K562 (cell line): ENCODE data around the gene CPSF4. TPM values are rescaled to one million over a fixed set of nuclear protein-coding genes. Genes with fewer than 3 reads are reported as not detected.

Experiments
- CBX1 ChIP-seq: sonication (generic); IDR thresholded peaks from 2 replicates; pipeline ENCODE4 v1.6.1; 2016; ENCODE audit warnings: antibody characterized with exemption, low read depth, mild to moderate bottlenecking
- CREB5 ChIP-seq: fragments of 250-450 bp; sonication (Bioruptor Pico); IDR thresholded peaks from 2 replicates; pipeline ENCODE4 v1.5.0; 2020; ENCODE audit warnings: mild to moderate bottlenecking
- DACH1 ChIP-seq: fragments of 450-650 bp; IDR thresholded peaks from 2 replicates; pipeline ENCODE4 v1.6.1; 2018; ENCODE audit not compliant: partially characterized antibody
- FOSL1 ChIP-seq: fragments of 200-800 bp; sonication (Bioruptor generic); conservative IDR thresholded peaks from 2 replicates; pipeline ENCODE4 v1.6.1; 2016; ENCODE audit warnings: missing genetic modification characterization, missing compliant biosample characterization
- HDAC8 ChIP-seq: fragments of 450-650 bp; IDR thresholded peaks from 2 replicates; pipeline ENCODE4 v1.6.1; 2016; ENCODE audit warnings: mild to moderate bottlenecking, missing genetic modification characterization, moderate library complexity, missing compliant biosample characterization
- HIVEP1 ChIP-seq: fragments of 250-450 bp; sonication (Bioruptor Pico); IDR thresholded peaks from 2 replicates; pipeline ENCODE4 v1.4.0; 2020; ENCODE audit warnings: mild to moderate bottlenecking
- ILF3 ChIP-seq: fragments of 450-650 bp; IDR thresholded peaks from 2 replicates; pipeline ENCODE4 v1.6.1; 2018; ENCODE audit warnings: antibody characterized with exemption, mild to moderate bottlenecking, moderate library complexity, borderline replicate concordance
- ILK ChIP-seq: fragments of 450-650 bp; IDR thresholded peaks from 2 replicates; pipeline ENCODE4 v1.6.1; 2016; ENCODE audit warnings: missing genetic modification characterization, low read depth, mild to moderate bottlenecking, missing compliant biosample characterization, moderate library complexity, borderline replicate concordance
- NCOA2 ChIP-seq, 2 experiments: fragments of 450-650 bp; IDR thresholded peaks; 2 replicates each; pipeline ENCODE4 v1.6.1; 2018; ENCODE audit warnings: mild to moderate bottlenecking in 2 of 2, moderate library complexity in 1 of 2; ENCODE audit not compliant: partially characterized antibody in 2 of 2
- OTX1 ChIP-seq: fragments of 450-650 bp; formaldehyde crosslinking; IDR thresholded peaks from 2 replicates; pipeline ENCODE4 v1.4.0; 2022; ENCODE audit warnings: mild to moderate bottlenecking
- PCBP1 ChIP-seq: fragments of 200-400 bp; formaldehyde crosslinking; IDR thresholded peaks from 2 replicates; pipeline ENCODE4 v1.6.1; 2018; ENCODE audit warnings: mild to moderate bottlenecking, low read depth, low read length; ENCODE audit not compliant: poor library complexity, severe bottlenecking
- RBFOX2 ChIP-seq: fragments of 200-400 bp; formaldehyde crosslinking; IDR thresholded peaks from 2 replicates; pipeline ENCODE4 v1.6.1; 2017; ENCODE audit warnings: low read depth, mild to moderate bottlenecking, low read length, moderate library complexity
- TGIF2 ChIP-seq: sonication (generic); formaldehyde crosslinking; IDR thresholded peaks from 2 replicates; pipeline ENCODE4 v1.8.1; 2022; ENCODE audit warnings: mild to moderate bottlenecking, missing genetic modification reagents, moderate library complexity
- ZEB2 ChIP-seq: fragments of 450-650 bp; IDR thresholded peaks from 2 replicates; pipeline ENCODE4 v1.6.1; 2016
- ZFPM2 ChIP-seq: fragments of 250-450 bp; sonication (Bioruptor Pico); IDR thresholded peaks from 2 replicates; pipeline ENCODE4 v1.5.1; 2022; ENCODE audit warnings: mild to moderate bottlenecking
- ZNF175 ChIP-seq: fragments of 200-800 bp; sonication (Bioruptor generic); IDR thresholded peaks from 2 replicates; pipeline ENCODE4 v1.6.1; 2016; ENCODE audit warnings: low read depth, mild to moderate bottlenecking, missing genetic modification characterization, missing compliant biosample characterization
- ZNF24 ChIP-seq: fragments of 450-650 bp; IDR thresholded peaks from 2 replicates; pipeline ENCODE4 v1.6.1; 2016
- polyA plus RNA-seq, 8 experiments: library from polyadenylated mRNA; depleted of rRNA in 4 of 8; stranded (reverse) in 5 of 8; unstranded in 3 of 8; fragments of >200 nt; fragmentation: Nextera tagmentation in 2 of 8; fragmentation: Illumina TruSeq in 1 of 8; extraction: Ambion mirVana in 2 of 8; extraction: Trizol in 1 of 8; gene quantifications; 2 replicates each; pipeline versions ENCODE4 v1.2.1 to v1.2.3, GENCODE V29; 2011 to 2014; ENCODE audit warnings: inconsistent platforms in 1 of 8, missing spikeins in 1 of 8
- total RNA-seq, 7 experiments: library from RNA; depleted of rRNA in 6 of 7; stranded (reverse); fragments of >200 nt in 6 of 7; fragmentation: Illumina TruSeq in 2 of 7; extraction: Trizol in 2 of 7; gene quantifications; 2 replicates each; pipeline versions ENCODE4 v1.2.1 to v1.2.3, GENCODE V29; 2011 to 2021; ENCODE audit warnings: low replicate concordance in 1 of 7
- TF ChIP-seq, protein P1 (sequence below): fragments of 250-450 bp; sonication (Bioruptor Pico); IDR thresholded peaks from 2 replicates; pipeline ENCODE4 v1.4.0; 2020
- TF ChIP-seq, protein P2 (sequence below): IDR thresholded peaks from 2 replicates; pipeline ENCODE4 v1.6.1; 2014; ENCODE audit warnings: antibody characterized with exemption

Gene CPSF4
- total and polyA plus RNA-seq, 9 of the 15 experiments (the other 6 are each of a cell fraction or from before 2014, with no cell fraction given) = 16.9 to 118 (median 71.7) TPM

GRCh38 chr7:99408379-99409191 is 30.2 kb upstream of the CPSF4 start, which contains the start of the genes BUD31 and PDAP1 (continued):
- TF ChIP-seq ZNF175 (CRISPR knock-in tag) = 0 out of 2 replicates have a peak, but pooled peaks have one; percentile 54
- TF ChIP-seq ZFPM2 (CRISPR knock-in tag) = 0 out of 2 replicates have a peak, but pooled peaks have one; percentile 80
- TF ChIP-seq HDAC8 = peak; percentile 83
- TF ChIP-seq, protein P1, sequence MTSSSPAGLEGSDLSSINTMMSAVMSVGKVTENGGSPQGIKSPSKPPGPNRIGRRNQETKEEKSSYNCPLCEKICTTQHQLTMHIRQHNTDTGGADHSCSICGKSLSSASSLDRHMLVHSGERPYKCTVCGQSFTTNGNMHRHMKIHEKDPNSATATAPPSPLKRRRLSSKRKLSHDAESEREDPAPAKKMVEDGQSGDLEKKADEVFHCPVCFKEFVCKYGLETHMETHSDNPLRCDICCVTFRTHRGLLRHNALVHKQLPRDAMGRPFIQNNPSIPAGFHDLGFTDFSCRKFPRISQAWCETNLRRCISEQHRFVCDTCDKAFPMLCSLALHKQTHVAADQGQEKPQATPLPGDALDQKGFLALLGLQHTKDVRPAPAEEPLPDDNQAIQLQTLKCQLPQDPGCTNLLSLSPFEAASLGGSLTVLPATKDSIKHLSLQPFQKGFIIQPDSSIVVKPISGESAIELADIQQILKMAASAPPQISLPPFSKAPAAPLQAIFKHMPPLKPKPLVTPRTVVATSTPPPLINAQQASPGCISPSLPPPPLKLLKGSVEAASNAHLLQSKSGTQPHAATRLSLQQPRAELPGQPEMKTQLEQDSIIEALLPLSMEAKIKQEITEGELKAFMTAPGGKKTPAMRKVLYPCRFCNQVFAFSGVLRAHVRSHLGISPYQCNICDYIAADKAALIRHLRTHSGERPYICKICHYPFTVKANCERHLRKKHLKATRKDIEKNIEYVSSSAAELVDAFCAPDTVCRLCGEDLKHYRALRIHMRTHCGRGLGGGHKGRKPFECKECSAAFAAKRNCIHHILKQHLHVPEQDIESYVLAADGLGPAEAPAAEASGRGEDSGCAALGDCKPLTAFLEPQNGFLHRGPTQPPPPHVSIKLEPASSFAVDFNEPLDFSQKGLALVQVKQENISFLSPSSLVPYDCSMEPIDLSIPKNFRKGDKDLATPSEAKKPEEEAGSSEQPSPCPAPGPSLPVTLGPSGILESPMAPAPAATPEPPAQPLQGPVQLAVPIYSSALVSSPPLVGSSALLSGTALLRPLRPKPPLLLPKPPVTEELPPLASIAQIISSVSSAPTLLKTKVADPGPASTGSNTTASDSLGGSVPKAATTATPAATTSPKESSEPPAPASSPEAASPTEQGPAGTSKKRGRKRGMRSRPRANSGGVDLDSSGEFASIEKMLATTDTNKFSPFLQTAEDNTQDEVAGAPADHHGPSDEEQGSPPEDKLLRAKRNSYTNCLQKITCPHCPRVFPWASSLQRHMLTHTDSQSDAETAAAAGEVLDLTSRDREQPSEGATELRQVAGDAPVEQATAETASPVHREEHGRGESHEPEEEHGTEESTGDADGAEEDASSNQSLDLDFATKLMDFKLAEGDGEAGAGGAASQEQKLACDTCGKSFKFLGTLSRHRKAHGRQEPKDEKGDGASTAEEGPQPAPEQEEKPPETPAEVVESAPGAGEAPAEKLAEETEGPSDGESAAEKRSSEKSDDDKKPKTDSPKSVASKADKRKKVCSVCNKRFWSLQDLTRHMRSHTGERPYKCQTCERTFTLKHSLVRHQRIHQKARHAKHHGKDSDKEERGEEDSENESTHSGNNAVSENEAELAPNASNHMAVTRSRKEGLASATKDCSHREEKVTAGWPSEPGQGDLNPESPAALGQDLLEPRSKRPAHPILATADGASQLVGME (CRISPR knock-in tag) = peak; percentile 86; the same call in 1 of the 2 replicates
- no peak for TF ChIP-seq OTX1 (CRISPR knock-in tag)
- TF ChIP-seq, protein P2, sequence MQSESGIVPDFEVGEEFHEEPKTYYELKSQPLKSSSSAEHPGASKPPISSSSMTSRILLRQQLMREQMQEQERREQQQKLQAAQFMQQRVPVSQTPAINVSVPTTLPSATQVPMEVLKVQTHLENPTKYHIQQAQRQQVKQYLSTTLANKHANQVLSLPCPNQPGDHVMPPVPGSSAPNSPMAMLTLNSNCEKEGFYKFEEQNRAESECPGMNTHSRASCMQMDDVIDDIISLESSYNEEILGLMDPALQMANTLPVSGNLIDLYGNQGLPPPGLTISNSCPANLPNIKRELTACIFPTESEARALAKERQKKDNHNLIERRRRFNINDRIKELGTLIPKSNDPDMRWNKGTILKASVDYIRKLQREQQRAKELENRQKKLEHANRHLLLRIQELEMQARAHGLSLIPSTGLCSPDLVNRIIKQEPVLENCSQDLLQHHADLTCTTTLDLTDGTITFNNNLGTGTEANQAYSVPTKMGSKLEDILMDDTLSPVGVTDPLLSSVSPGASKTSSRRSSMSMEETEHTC = no peak
- TF ChIP-seq ILK (tag) = no peak
- no peak; the same call in 1 of the 2 replicates for TF ChIP-seq ZNF24
- TF ChIP-seq PCBP1 = peak; percentile 80
- peak; percentile 18; the same call in 1 of the 2 replicates for TF ChIP-seq CREB5 (CRISPR knock-in tag)
- TF ChIP-seq FOSL1 (tag) = peak; percentile 62; the same call in 1 of the 2 replicates
- 0 out of 2 replicates have a peak, but pooled peaks have one; percentile 2 for TF ChIP-seq HIVEP1
- TF ChIP-seq DACH1 = peak; percentile 99
- peak in 1 of 2 experiments; percentile 99 for TF ChIP-seq NCOA2 (IDR thresholded peaks at IDR 0.05; ENCODE audit: partially characterized antibody in 2 of 2)
- peak; percentile 73; the same call in 1 of the 2 replicates for TF ChIP-seq TGIF2 (CRISPR knock-in tag)
- 0 out of 2 replicates have a peak, but pooled peaks have one; percentile 70 for TF ChIP-seq CBX1
- no peak for TF ChIP-seq ILF3
- no peak for TF ChIP-seq ZEB2
- TF ChIP-seq RBFOX2 = peak; percentile 98
